Nephron (organoid): ENCODE measurements around the gene PTPA.
A peak's percentile ranks its signal among the peaks of the same experiment; 100 is the strongest.

Source experiments
- H3K27ac Mint-ChIP-seq, 3 experiments: 2 replicates each; pipeline ENCODE4 v1.8.0; 2020; ENCODE audit warnings: mixed read lengths in 3 of 3, mild to moderate bottlenecking in 2 of 3, moderate library complexity in 1 of 3
- H3K27me3 Mint-ChIP-seq: 2 replicates; pipeline ENCODE4 v1.8.0; 2021; ENCODE audit warnings: low read depth, mild to moderate bottlenecking, moderate library complexity, mixed read lengths
- H3K36me3 Mint-ChIP-seq: 2 replicates; pipeline ENCODE4 v1.8.0; 2020; ENCODE audit warnings: low read depth, mixed read lengths
- H3K4me1 Mint-ChIP-seq: 2 replicates; pipeline ENCODE4 v1.8.0; 2020; ENCODE audit warnings: mixed read lengths
- H3K4me3 Mint-ChIP-seq, 3 experiments: 2 replicates each; pipeline ENCODE4 v1.8.0; 2020; ENCODE audit warnings: mild to moderate bottlenecking in 3 of 3, mixed read lengths in 3 of 3, moderate library complexity in 2 of 3
- H3K9me3 Mint-ChIP-seq: 2 replicates; pipeline ENCODE4 v1.8.0; 2020; ENCODE audit warnings: mixed read lengths
- TF ChIP-seq, protein P1 (sequence below), 3 experiments: fragments of 200-600 bp; sonication (generic); IDR thresholded peaks; one replicate each; pipeline ENCODE4 v1.5.0; 2021; ENCODE audit warnings: antibody characterized with exemption in 3 of 3; ENCODE audit not compliant: unreplicated experiment in 3 of 3

Gene PTPA

DNA sequence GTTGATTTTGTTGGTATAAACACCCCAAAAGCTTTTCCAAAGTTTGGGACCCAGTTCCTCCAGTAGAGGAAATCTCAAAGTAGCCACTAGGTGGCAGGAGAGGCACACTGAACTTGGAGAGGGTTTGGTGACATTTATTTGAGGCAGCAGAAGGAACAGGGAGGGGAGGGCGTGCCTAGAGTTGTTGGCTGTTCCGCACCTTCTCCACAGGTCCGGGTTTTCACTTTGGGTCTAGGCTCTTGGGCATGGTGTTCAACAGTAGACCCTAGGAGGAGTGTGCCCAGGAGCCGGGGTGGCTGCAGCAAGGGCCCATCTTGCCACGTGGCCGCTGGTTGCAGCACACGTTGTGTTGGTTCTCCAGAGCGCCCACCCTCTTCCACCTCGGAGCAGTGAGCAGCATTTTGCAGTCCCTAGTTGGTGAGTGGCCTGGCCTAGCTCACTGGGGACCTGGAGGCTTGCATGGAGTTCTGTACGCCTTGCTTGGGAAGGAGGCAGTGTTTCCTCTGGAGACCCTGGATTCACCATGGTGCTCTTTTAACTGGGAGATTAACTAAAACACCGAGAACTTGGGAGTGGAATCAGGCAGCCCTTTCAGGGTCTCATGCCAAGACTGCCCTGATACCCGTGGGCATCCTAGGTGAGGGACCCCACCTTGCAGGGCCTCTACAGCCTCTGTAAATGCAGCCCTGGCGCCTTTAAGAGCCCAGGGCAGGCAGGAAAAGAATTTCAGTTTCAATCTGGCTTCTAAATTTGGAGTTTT lies 28.2 kb downstream of the PTPA start:
- H3K4me1 Mint-ChIP-seq: peaks cover 67% of the 10 kb centered on the region
- peaks cover 3% of the 10 kb centered on the region for H3K27me3 Mint-ChIP-seq
- TF ChIP-seq, protein P1, sequence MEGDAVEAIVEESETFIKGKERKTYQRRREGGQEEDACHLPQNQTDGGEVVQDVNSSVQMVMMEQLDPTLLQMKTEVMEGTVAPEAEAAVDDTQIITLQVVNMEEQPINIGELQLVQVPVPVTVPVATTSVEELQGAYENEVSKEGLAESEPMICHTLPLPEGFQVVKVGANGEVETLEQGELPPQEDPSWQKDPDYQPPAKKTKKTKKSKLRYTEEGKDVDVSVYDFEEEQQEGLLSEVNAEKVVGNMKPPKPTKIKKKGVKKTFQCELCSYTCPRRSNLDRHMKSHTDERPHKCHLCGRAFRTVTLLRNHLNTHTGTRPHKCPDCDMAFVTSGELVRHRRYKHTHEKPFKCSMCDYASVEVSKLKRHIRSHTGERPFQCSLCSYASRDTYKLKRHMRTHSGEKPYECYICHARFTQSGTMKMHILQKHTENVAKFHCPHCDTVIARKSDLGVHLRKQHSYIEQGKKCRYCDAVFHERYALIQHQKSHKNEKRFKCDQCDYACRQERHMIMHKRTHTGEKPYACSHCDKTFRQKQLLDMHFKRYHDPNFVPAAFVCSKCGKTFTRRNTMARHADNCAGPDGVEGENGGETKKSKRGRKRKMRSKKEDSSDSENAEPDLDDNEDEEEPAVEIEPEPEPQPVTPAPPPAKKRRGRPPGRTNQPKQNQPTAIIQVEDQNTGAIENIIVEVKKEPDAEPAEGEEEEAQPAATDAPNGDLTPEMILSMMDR (IDR thresholded peaks at IDR 0.05; ENCODE audit: unreplicated experiment in 3 of 3): peak; percentile 86 to 90 (median 87)
- H3K4me3 Mint-ChIP-seq: peak overlapping the region; percentile 73 to 81 (median 80)
- H3K9me3 Mint-ChIP-seq: no peaks in the 10 kb centered on the region
- H3K27ac Mint-ChIP-seq: peak overlapping the region; percentile 98 to 99 (median 98)
- peaks cover 22% of the 10 kb centered on the region for H3K36me3 Mint-ChIP-seq

- Mint-ChIP-seq H3K4me3 (peak overlapping the region; percentile 73 to 81 (median 80)), H3K9me3 (no peaks in the 10 kb centered on the region), H3K36me3 (peaks cover 17% of the 10 kb centered on the region), H3K27me3 (peaks cover 3% of the 10 kb centered on the region), H3K27ac (peak overlapping the region; percentile 98 to 99 (median 98)), H3K4me1 (peaks cover 67% of the 10 kb centered on the region)
- TF ChIP-seq, protein P1 (IDR thresholded peaks at IDR 0.05; ENCODE audit: unreplicated experiment in 3 of 3): no peak
Measured at GRCh38 chr9:129139993-129140396, 28.8 kb downstream of the PTPA start.

DNA sequence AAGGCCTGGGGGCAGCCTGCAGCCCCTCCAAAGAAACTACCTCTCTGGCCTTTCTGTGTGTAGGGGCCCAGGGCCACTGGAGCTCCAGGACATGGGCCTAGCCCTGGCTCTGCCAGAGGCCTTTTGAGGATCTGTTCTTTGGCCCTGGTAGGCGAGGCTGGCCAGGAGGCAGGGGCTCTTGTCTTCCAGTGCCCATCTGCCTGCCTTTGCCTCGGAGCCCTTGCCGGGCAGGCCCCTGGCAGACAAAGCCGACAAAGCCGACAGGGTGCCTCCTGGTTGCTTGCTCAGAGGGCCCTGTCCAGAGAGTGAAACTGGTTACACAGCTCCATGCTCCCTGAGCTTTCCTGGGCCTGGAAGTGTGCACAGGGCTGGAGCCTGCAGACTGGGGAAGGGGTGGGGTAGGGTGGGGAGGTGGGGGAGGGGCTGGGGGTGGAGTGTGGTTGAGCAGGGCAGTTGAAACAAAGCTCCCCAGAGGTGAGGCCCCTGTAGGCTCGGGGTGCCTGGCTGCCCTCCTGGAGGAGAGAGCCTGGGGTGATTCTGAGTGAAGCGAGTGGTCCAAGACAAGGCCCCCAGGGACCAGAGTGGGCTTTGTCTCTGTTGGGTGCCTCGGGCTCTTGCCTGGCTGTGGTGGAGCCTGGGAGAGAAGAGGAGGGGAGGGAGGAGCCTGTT lies 29.3 kb downstream of the PTPA start:
- Mint-ChIP-seq H3K27ac (peak overlapping the region; percentile 98 to 99 (median 98)), H3K4me1 (peaks cover 71% of the 10 kb centered on the region), H3K36me3 (peaks cover 13% of the 10 kb centered on the region), H3K9me3 (no peaks in the 10 kb centered on the region), H3K4me3 (peak overlapping the region; percentile 73 to 81 (median 80)), H3K27me3 (peaks cover 3% of the 10 kb centered on the region)
- TF ChIP-seq, protein P1 (IDR thresholded peaks at IDR 0.05; ENCODE audit: unreplicated experiment in 3 of 3): no peak

DNA sequence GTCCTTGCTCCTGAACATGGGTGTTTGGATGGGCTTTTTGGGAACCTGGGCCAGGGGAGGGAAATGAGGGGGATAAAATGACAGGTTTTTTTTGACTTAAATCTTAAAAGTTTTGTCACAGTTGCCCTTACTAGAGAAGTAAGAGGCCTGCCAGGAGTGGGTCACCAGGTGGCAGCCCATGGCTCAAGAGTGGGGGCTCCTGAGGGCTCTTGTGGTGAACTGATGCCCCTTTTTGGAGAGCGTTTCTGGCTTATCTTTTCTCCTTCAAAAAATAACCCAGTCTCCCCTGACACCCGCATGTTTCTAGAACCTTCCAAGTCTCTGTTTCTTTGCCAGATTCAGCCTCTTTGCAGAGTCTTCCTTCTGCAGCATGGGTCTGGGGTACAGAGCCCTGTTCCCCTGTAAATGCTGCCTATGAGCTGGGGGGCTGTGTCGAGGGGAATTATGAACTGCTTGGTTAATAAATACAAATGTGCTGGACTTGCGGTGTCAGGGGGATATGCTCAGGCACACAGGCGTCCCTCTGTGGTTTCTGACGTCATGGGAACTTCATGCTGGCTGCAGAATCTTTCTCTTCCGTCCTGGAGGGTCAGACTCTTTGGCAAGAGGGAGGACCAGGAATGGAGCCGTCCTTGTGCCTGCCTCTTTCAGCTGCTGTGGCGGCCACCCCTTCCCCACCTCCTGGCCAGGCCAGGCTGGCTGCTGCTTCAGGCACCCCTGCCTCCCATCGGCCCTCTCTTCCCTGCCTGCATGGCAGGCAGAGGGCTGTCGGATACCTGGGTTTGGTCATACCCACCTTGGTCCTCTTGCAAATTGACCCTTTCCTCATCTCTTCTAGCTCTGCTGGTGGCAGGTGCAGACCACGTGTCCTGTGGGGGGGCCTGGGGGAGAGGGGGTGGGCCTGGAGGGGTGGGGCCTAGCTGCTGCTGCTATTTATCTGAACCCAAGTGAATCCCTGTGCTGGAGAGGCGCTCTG lies 30.1 kb downstream of the PTPA start:
- peaks cover 3% of the 10 kb centered on the region for H3K27me3 Mint-ChIP-seq
- H3K4me3 Mint-ChIP-seq: peak overlapping the region; percentile 73 to 81 (median 80)
- peak overlapping the region; percentile 98 to 99 (median 98) for H3K27ac Mint-ChIP-seq
- H3K36me3 Mint-ChIP-seq: peaks cover 13% of the 10 kb centered on the region
- no peaks in the 10 kb centered on the region for H3K9me3 Mint-ChIP-seq
- peaks cover 80% of the 10 kb centered on the region for H3K4me1 Mint-ChIP-seq
- TF ChIP-seq, protein P1 (IDR thresholded peaks at IDR 0.05; ENCODE audit: unreplicated experiment in 3 of 3): no peak

- Mint-ChIP-seq H3K36me3 (peaks cover 17% of the 10 kb centered on the region), H3K9me3 (no peaks in the 10 kb centered on the region), H3K27ac (peak overlapping the region; percentile 98 to 99 (median 98)), H3K4me1 (peaks cover 86% of the 10 kb centered on the region), H3K27me3 (peaks cover 3% of the 10 kb centered on the region), H3K4me3 (peak overlapping the region; percentile 73 to 83 (median 82))
- TF ChIP-seq, protein P1 (IDR thresholded peaks at IDR 0.05; ENCODE audit: unreplicated experiment in 3 of 3): no peak
Measured at GRCh38 chr9:129142138-129142935, 31.1 kb downstream of the PTPA start.
